Mesothelial cell of epicardium (in vitro differentiated cells): ENCODE results near the gene MCAM. TPM values are rescaled to one million over a fixed set of nuclear protein-coding genes. Genes with fewer than 3 reads are reported as not detected.

Source experiments
- DNase-seq, 2 experiments: peaks; one replicate each; pipeline ENCODE4 v3.0.0; 2021; ENCODE audit warnings: low spot score in 2 of 2; ENCODE audit not compliant: unreplicated experiment in 2 of 2
- H3K27ac Mint-ChIP-seq: 2 replicates; pipeline ENCODE4 v1.8.0; 2021; ENCODE audit warnings: mixed read lengths
- H3K27me3 Mint-ChIP-seq: 2 replicates; pipeline ENCODE4 v1.8.0; 2021; ENCODE audit warnings: low read depth, mixed read lengths
- H3K36me3 Mint-ChIP-seq: 2 replicates; pipeline ENCODE4 v1.8.0; 2021; ENCODE audit warnings: mixed read lengths
- H3K4me1 Mint-ChIP-seq: 2 replicates; pipeline ENCODE4 v1.8.0; 2021; ENCODE audit warnings: mixed read lengths
- H3K4me3 Mint-ChIP-seq: 2 replicates; pipeline ENCODE4 v1.8.0; 2021; ENCODE audit warnings: mild to moderate bottlenecking, moderate library complexity, mixed read lengths
- H3K9me3 Mint-ChIP-seq: 2 replicates; pipeline ENCODE4 v1.8.0; 2021; ENCODE audit warnings: mixed read lengths
- total RNA-seq: library from RNA; stranded (reverse); gene quantifications from 3 replicates; pipeline ENCODE4 v1.2.1, GENCODE V29; 2021
- TF ChIP-seq, protein P1 (sequence below): fragments of 200-600 bp; sonication (generic); IDR thresholded peaks from one replicate; pipeline ENCODE4 v1.5.0; 2021; ENCODE audit warnings: antibody characterized with exemption; ENCODE audit not compliant: unreplicated experiment

The MCAM gene
- total RNA-seq, 1 donor from 2014 or later, result 26.7 TPM

GRCh38 chr11:119338965-119339588 lies 22.1 kb upstream of the MCAM start:
- Mint-ChIP-seq H3K27ac (peak overlapping the region; percentile 83), H3K4me1 (peaks cover 48% of the 10 kb centered on the region), H3K9me3 (no peaks in the 10 kb centered on the region), H3K27me3 (peaks cover 39% of the 10 kb centered on the region), H3K36me3 (peaks cover 5% of the 10 kb centered on the region), H3K4me3 (peak overlapping the region; percentile 67)
- DNase-seq, result no peak
- TF ChIP-seq, protein P1, sequence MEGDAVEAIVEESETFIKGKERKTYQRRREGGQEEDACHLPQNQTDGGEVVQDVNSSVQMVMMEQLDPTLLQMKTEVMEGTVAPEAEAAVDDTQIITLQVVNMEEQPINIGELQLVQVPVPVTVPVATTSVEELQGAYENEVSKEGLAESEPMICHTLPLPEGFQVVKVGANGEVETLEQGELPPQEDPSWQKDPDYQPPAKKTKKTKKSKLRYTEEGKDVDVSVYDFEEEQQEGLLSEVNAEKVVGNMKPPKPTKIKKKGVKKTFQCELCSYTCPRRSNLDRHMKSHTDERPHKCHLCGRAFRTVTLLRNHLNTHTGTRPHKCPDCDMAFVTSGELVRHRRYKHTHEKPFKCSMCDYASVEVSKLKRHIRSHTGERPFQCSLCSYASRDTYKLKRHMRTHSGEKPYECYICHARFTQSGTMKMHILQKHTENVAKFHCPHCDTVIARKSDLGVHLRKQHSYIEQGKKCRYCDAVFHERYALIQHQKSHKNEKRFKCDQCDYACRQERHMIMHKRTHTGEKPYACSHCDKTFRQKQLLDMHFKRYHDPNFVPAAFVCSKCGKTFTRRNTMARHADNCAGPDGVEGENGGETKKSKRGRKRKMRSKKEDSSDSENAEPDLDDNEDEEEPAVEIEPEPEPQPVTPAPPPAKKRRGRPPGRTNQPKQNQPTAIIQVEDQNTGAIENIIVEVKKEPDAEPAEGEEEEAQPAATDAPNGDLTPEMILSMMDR, result no peak

DNA sequence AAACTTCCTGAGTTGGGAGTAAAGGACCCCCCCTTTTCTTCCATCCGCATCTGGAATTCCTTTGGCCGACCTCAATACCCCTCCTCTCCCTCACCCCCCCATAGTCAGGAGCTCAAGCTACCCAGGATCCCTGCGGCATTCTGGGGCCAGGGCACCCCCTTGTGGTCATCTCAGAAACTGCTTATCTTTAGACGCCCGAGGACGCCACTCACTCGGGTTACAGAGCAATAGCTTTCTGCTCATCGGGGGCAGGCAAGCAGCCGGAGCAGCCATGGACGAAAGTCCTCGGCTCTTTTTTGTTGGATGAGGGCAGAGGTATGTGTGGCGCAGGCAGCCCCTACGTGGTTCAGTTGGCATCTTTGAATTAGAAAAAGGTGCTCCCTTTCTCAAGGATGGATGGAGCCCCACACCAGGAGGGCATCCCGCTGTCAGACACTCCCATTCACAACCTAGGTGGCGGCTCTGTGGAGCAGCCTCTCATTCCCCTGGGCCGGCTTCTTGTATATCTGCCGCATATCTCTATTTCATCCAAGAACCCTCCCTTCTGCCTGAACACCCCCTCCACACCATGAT lies 21.5 kb upstream of the MCAM start:
- TF ChIP-seq, protein P1, result peak; percentile 76
- Mint-ChIP-seq H3K36me3 (peaks cover 5% of the 10 kb centered on the region), H3K4me1 (peaks cover 50% of the 10 kb centered on the region), H3K27me3 (peaks cover 34% of the 10 kb centered on the region), H3K9me3 (no peaks in the 10 kb centered on the region), H3K27ac (peak overlapping the region; percentile 83), H3K4me3 (peak overlapping the region; percentile 67)
- peak; percentile 52 to 88 for DNase-seq

- TF ChIP-seq, protein P1, result no peak
- Mint-ChIP-seq H3K27me3 (peaks cover 28% of the 10 kb centered on the region), H3K36me3 (peaks cover 5% of the 10 kb centered on the region), H3K9me3 (no peaks in the 10 kb centered on the region), H3K4me3 (peak overlapping the region; percentile 67), H3K27ac (peak overlapping the region; percentile 83), H3K4me1 (peaks cover 50% of the 10 kb centered on the region)
- DNase-seq, result peak in 1 of 2 experiments; percentile 46
Measured at GRCh38 chr11:119337581-119338317, 20.8 kb upstream of the MCAM start.

- Mint-ChIP-seq H3K9me3 (no peaks in the 10 kb centered on the region), H3K27me3 (peaks cover 23% of the 10 kb centered on the region), H3K27ac (peak overlapping the region; percentile 83), H3K36me3 (peaks cover 5% of the 10 kb centered on the region), H3K4me1 (peaks cover 50% of the 10 kb centered on the region), H3K4me3 (peak overlapping the region; percentile 99)
- TF ChIP-seq, protein P1, result no peak
- DNase-seq, result no peak
Measured at GRCh38 chr11:119336744-119337469, 20.0 kb upstream of the MCAM start.

DNA sequence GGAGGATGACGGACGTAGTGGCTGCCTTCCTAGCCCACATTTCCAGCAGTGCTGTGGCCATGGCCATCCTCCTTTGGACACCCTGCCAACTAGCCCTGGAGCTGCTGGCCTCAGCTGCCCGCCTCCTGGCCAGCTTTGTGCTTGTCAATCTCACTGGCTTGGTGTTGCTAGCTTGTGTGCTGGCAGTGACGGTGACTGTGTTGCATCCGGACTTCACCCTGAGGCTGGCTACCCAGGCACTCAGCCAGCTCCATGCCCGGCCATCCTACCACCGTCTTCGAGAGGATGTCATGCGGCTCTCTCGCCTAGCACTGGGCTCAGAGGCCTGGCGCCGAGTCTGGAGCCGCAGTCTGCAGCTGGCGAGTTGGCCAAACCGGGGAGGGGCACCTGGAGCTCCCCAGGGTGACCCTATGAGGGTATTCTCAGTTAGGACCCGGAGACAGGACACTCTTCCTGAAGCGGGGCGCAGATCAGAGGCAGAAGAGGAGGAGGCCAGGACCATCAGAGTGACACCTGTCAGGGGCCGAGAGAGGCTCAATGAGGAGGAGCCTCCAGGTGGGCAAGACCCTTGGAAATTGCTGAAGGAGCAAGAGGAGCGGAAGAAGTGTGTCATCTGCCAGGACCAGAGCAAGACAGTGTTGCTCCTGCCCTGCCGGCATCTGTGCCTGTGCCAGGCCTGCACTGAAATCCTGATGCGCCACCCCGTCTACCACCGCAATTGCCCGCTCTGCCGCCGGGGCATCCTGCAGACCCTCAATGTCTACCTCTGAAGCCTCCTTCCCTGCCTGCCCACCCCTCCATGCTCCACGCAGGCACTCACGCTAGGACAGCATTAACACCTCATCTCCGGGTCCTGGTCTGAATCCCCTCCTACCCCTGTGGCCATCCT lies 19.0 kb upstream of the MCAM start:
- TF ChIP-seq, protein P1, result no peak
- Mint-ChIP-seq H3K27me3 (peaks cover 15% of the 10 kb centered on the region), H3K4me3 (peak overlapping the region; percentile 99), H3K27ac (peak overlapping the region; percentile 100), H3K9me3 (no peaks in the 10 kb centered on the region), H3K4me1 (peaks cover 48% of the 10 kb centered on the region), H3K36me3 (peaks cover 5% of the 10 kb centered on the region)
- no peak for DNase-seq
